Stomach (tissue), 9 donors: Measurements from ENCODE around the gene ERBB4. TPM values are rescaled to one million over a fixed set of nuclear protein-coding genes. Genes with fewer than 3 reads are reported as not detected.

Experiments used
- DNase-seq, 2 donors: peaks; one replicate each; pipeline versions ENCODE4 v3.0.0 to v3.0.0-alpha.2; 2013 to 2019
- H3K27ac ChIP-seq, 5 donors: fragments of 200-600 bp in 4 of 5; sonication (generic) in 4 of 5; one replicate each; pipeline ENCODE4 v1.5.1; 2013 to 2019; ENCODE audit warnings: mild to moderate bottlenecking in 1 of 5, moderate library complexity in 1 of 5
- H3K27me3 ChIP-seq, 3 donors: fragments of 200-600 bp; sonication (generic); one replicate each; pipeline ENCODE4 v1.5.1; 2017 to 2019; ENCODE audit warnings: mixed run types in 1 of 3
- H3K36me3 ChIP-seq, 4 donors: fragments of 200-600 bp; sonication (generic); 1 replicate in 3 of 4; 2 replicates in 1 of 4; pipeline ENCODE4 v1.5.1; 2016 to 2019
- H3K4me1 ChIP-seq, 4 donors: fragments of 200-600 bp; sonication (generic); one replicate each; pipeline ENCODE4 v1.5.1; 2016 to 2019
- H3K4me3 ChIP-seq, 4 donors: fragments of 200-600 bp; sonication (generic) in 3 of 4; one replicate each; pipeline ENCODE4 v1.5.1; 2016 to 2019; ENCODE audit warnings: mild to moderate bottlenecking in 1 of 4
- H3K9me3 ChIP-seq, 4 donors: fragments of 200-600 bp; sonication (generic); one replicate each; pipeline ENCODE4 v1.5.1; 2016 to 2019
- EP300 ChIP-seq: sonication (generic); formaldehyde crosslinking; IDR thresholded peaks from one replicate; pipeline ENCODE4 v1.6.1; 2017; ENCODE audit warnings: antibody characterized with exemption
- POLR2A ChIP-seq, 4 donors: fragments of 450-650 bp; IDR thresholded peaks; one replicate each; pipeline ENCODE4 v1.6.1; 2016; ENCODE audit warnings: antibody characterized with exemption in 4 of 4, control low read depth in 2 of 4, mild to moderate bottlenecking in 1 of 4, moderate library complexity in 1 of 4
- POLR2AphosphoS5 ChIP-seq, 3 donors: sonication (generic); formaldehyde crosslinking; IDR thresholded peaks; one replicate each; pipeline ENCODE4 v1.6.1; 2016; ENCODE audit warnings: antibody characterized with exemption in 3 of 3
- WGBS, 5 donors: extraction: QIAGEN DNeasy Blood & Tissue Kit in 3 of 5; methylation state at CpG; one replicate each; pipeline versions ENCODE4 v1.1.5 to v1.1.7; 2013 to 2018; 5-methylcytosine and 5-hydroxymethylcytosine counted together
- intact Hi-C: fragments of 100-400 bp; cut with DNase I; formaldehyde crosslinking; loops from one replicate; pipeline ENCODE4 v1.15.1; 2023; ENCODE audit warnings: low total_unique reads
- polyA plus RNA-seq, 3 donors: library from polyadenylated mRNA; stranded (reverse); fragments of 200-250 nt; gene quantifications; one replicate each; pipeline ENCODE4 v1.2.3, GENCODE V29; 2013
- total RNA-seq, 5 donors: library from RNA; depleted of rRNA; stranded (reverse); fragments of >200 nt; gene quantifications; one replicate each; pipeline versions ENCODE4 v1.1.0 to v1.2.3, GENCODE V29; 2014 to 2016
- TF ChIP-seq, protein P1 (sequence below), 7 experiments: fragments of 450-650 bp in 4 of 7; fragments of 200-600 bp in 3 of 7; sonication (generic) in 3 of 7; IDR thresholded peaks; one replicate each; pipeline ENCODE4 v1.5.1; 2016 to 2019; ENCODE audit warnings: antibody characterized with exemption in 7 of 7, control low read depth in 2 of 7, mild to moderate bottlenecking in 1 of 7
- donor health status: healthy with polysubstance abuse.
- donor health status: Bipolar disorder and iron deficiency.
- donor health status: healthy.

Gene ERBB4
- total and polyA plus RNA-seq, 8 donors = 0.12 to 2.5 (median 0.45) TPM; not detected in 1

DNA sequence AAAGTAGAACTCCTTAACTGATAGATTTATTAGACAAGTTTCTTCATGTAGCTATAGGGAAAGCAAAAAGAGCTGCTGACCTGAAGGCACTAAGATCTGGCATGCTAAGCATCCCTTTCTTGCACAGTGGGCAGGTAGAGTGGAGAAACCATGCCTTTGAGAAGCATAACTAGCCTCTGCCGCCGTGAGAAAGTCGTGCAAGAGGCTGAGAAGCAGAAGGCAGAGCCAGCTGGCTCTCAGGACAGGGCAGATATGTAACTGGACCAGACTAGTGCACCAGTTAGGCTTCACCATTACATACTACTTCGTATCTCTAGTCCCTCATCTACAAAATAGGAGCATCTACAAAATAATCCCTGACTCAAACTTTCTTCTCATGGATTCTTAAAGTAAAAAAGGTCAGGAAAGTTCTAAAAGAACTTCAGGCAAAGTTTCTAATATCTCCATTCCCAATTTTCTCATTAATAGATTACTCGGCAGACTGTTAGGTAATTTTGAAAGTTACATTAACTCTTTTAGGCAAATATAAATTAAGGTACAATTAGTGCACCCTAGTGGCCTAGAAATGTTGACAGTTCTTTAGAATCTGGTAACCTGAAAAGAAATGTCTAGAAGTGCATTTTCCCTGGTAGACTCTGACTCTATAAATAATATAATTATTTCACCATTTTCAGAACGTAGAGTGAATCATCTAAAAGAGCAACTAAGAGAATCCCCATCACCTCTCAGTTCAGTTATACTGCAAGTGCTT, 10.3 kb downstream of the ERBB4 start:
- intact Hi-C loops = no loop called here
- WGBS, 5 donors = 42 to 66% (median 54%) methylated on average over 6 of the region's 6 CpGs
- Histone ChIP-seq H3K36me3 (no peaks in the 10 kb centered on the region), H3K4me3 (no peak overlapping the region), H3K27ac (no peak overlapping the region), H3K9me3 (no peaks in the 10 kb centered on the region), H3K27me3 (no peaks in the 10 kb centered on the region), H3K4me1 (no peaks in the 10 kb centered on the region)
- no peak for DNase-seq
- TF ChIP-seq, protein P1, sequence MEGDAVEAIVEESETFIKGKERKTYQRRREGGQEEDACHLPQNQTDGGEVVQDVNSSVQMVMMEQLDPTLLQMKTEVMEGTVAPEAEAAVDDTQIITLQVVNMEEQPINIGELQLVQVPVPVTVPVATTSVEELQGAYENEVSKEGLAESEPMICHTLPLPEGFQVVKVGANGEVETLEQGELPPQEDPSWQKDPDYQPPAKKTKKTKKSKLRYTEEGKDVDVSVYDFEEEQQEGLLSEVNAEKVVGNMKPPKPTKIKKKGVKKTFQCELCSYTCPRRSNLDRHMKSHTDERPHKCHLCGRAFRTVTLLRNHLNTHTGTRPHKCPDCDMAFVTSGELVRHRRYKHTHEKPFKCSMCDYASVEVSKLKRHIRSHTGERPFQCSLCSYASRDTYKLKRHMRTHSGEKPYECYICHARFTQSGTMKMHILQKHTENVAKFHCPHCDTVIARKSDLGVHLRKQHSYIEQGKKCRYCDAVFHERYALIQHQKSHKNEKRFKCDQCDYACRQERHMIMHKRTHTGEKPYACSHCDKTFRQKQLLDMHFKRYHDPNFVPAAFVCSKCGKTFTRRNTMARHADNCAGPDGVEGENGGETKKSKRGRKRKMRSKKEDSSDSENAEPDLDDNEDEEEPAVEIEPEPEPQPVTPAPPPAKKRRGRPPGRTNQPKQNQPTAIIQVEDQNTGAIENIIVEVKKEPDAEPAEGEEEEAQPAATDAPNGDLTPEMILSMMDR (IDR thresholded peaks at IDR 0.05) = no peak
- no peak for TF ChIP-seq EP300
- no peak for TF ChIP-seq POLR2A (IDR thresholded peaks at IDR 0.05)
- no peak for TF ChIP-seq POLR2AphosphoS5 (IDR thresholded peaks at IDR 0.05)

DNA sequence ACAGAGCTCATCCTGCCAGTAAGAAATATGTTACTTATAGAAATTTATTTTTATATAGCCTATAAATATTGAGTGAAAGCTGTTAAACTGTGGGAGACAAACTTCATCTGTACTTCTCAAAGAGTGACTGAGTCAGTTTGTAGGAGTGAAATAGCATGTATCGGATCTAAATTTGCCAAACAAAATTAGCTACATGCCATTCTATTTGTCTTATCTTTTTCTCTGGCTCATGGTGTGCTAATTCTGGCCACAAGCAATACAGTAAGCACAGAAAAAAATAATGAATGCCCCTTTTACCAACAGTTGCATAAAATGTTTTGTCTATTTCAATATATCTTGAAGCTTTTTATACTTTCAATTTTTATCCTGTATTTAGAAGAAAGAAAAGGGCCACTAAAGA, 12.5 kb downstream of the ERBB4 start:
- Histone ChIP-seq H3K9me3 (no peaks in the 10 kb centered on the region), H3K4me1 (no peaks in the 10 kb centered on the region), H3K27me3 (no peaks in the 10 kb centered on the region), H3K36me3 (no peaks in the 10 kb centered on the region), H3K4me3 (no peak overlapping the region), H3K27ac (no peak overlapping the region)
- no peak for TF ChIP-seq POLR2AphosphoS5 (IDR thresholded peaks at IDR 0.05)
- TF ChIP-seq EP300 = no peak
- no peak for TF ChIP-seq POLR2A (IDR thresholded peaks at IDR 0.05)
- no peak for DNase-seq
- WGBS, 5 donors = 75 to 91% (median 82%) methylated on average over 1 of the region's 1 CpG
- intact Hi-C loops = no loop called here

GRCh38 chr2:212523756-212524155, 14.8 kb downstream of the ERBB4 start:
- TF ChIP-seq POLR2A (IDR thresholded peaks at IDR 0.05) = no peak
- TF ChIP-seq, protein P1 (IDR thresholded peaks at IDR 0.05) = no peak
- TF ChIP-seq EP300 = no peak
- no peak for TF ChIP-seq POLR2AphosphoS5 (IDR thresholded peaks at IDR 0.05)
- DNase-seq = no peak
- Histone ChIP-seq H3K27ac (no peak overlapping the region), H3K36me3 (no peaks in the 10 kb centered on the region), H3K27me3 (no peaks in the 10 kb centered on the region), H3K4me1 (no peaks in the 10 kb centered on the region), H3K9me3 (no peaks in the 10 kb centered on the region), H3K4me3 (no peak overlapping the region)
- WGBS, 5 donors = 49 to 69% (median 58%) methylated on average over 2 of the region's 2 CpGs
- intact Hi-C loops = no loop called here

DNA sequence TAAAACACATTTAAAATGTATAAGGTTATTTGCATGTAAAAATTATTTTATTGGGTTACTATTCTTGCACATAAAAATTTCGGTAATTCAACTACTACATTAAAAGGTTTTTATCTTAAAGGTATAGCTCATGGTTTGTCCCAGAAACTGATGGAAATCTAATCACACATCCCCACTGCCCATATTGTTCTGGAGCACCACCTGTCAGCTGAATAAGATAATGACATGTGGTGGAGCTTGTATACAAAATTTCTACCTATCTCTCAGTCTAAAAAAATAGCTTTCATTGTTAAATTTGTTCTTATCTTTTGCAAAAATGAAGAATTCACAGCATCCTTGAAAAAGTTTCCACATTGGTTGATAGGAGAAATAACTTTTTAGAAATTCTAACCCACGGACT, 18.3 kb downstream of the ERBB4 start:
- peak in 1 of 2 donors; percentile 8 for DNase-seq
- Histone ChIP-seq H3K27me3 (no peaks in the 10 kb centered on the region), H3K36me3 (no peaks in the 10 kb centered on the region), H3K9me3 (no peaks in the 10 kb centered on the region), H3K27ac (no peak overlapping the region), H3K4me3 (no peak overlapping the region), H3K4me1 (no peaks in the 10 kb centered on the region)
- TF ChIP-seq POLR2AphosphoS5 (IDR thresholded peaks at IDR 0.05) (no peak), POLR2A (IDR thresholded peaks at IDR 0.05) (no peak), EP300 (no peak)
- TF ChIP-seq, protein P1 (IDR thresholded peaks at IDR 0.05) = no peak
- intact Hi-C loops = no loop called here
- WGBS, 5 donors = 37 to 50% (median 46%) methylated on average over 2 of the region's 2 CpGs

GRCh38 chr2:212517693-212518092, 20.9 kb downstream of the ERBB4 start:
- Histone ChIP-seq H3K4me1 (no peaks in the 10 kb centered on the region), H3K4me3 (no peak overlapping the region), H3K27ac (no peak overlapping the region), H3K27me3 (no peaks in the 10 kb centered on the region), H3K36me3 (no peaks in the 10 kb centered on the region), H3K9me3 (no peaks in the 10 kb centered on the region)
- no peak for DNase-seq
- 87 to 100% (median 91%) methylated on average over 1 of the region's 1 CpG for WGBS, 5 donors
- TF ChIP-seq, protein P1 (IDR thresholded peaks at IDR 0.05) = no peak
- TF ChIP-seq EP300 (no peak), POLR2AphosphoS5 (IDR thresholded peaks at IDR 0.05) (no peak), POLR2A (IDR thresholded peaks at IDR 0.05) (no peak)
- intact Hi-C loops = no loop called here
